Skin epidermis (tissue), 12 donors: ENCODE data around the gene CNTLN.
"Not testable (repeated sequence)": the region's sequence is repeated elsewhere in the genome, so short reads cannot be mapped to it uniquely, and the experiment has no call there.

ENCODE experiments used
- H3K27ac ChIP-seq, 21 experiments: fragments of 200-600 bp; sonication (generic) in 11 of 21; one replicate each; pipeline ENCODE4 v1.5.0; 2020; ENCODE audit warnings: mild to moderate bottlenecking in 3 of 21, inconsistent platforms in 2 of 21, moderate library complexity in 2 of 21
- H3K4me3 ChIP-seq, 7 experiments: fragments of 200-600 bp; sonication (generic) in 2 of 7; one replicate each; pipeline ENCODE4 v1.5.0; 2020; ENCODE audit warnings: inconsistent platforms in 2 of 7, mild to moderate bottlenecking in 2 of 7, moderate library complexity in 1 of 7

CNTLN gene

GRCh38 chr9:17293685-17294084, 158.8 kb downstream of the CNTLN start:
- Histone ChIP-seq H3K4me3 (no peak overlapping the region), H3K27ac (no peak overlapping the region)

- no peak overlapping the region for H3K27ac ChIP-seq
These were observed 160.2 kb downstream of the CNTLN start for GRCh38 chr9:17294822-17295624.

GRCh38 chr9:17315341-17315740, 180.5 kb downstream of the CNTLN start:
- Histone ChIP-seq H3K4me3 (no peak overlapping the region), H3K27ac (no peak overlapping the region)

More at GRCh38 chr9:17294822-17295624, 160.2 kb downstream of the CNTLN start:
- no peak overlapping the region for H3K4me3 ChIP-seq

GRCh38 chr9:17318821-17319320, 184.0 kb downstream of the CNTLN start:
- Histone ChIP-seq H3K4me3 (no peak overlapping the region), H3K27ac (no peak overlapping the region)

- no peak overlapping the region for H3K4me3 ChIP-seq
- H3K27ac ChIP-seq, result no peak overlapping the region
These were observed 185.0 kb downstream of the CNTLN start for GRCh38 chr9:17319864-17320263.

GRCh38 chr9:17322882-17323864, 188.3 kb downstream of the CNTLN start:
- H3K4me3 ChIP-seq, result no peak overlapping the region
- H3K27ac ChIP-seq, result no peak overlapping the region

GRCh38 chr9:17328331-17328730, 193.5 kb downstream of the CNTLN start:
- H3K4me3 ChIP-seq, result no peak overlapping the region
- no peak overlapping the region for H3K27ac ChIP-seq

GRCh38 chr9:17330097-17330496, 195.3 kb downstream of the CNTLN start:
- no peak overlapping the region for H3K4me3 ChIP-seq
- no peak overlapping the region for H3K27ac ChIP-seq

- Histone ChIP-seq H3K27ac (no peak overlapping the region), H3K4me3 (no peak overlapping the region)
These were observed 197.3 kb downstream of the CNTLN start for GRCh38 chr9:17332115-17332514.

- no peak overlapping the region for H3K4me3 ChIP-seq
- no peak overlapping the region for H3K27ac ChIP-seq
These were observed 204.3 kb downstream of the CNTLN start for GRCh38 chr9:17339156-17339555.

GRCh38 chr9:17342696-17343095, 207.9 kb downstream of the CNTLN start:
- H3K4me3 ChIP-seq, result no peak overlapping the region
- no peak overlapping the region for H3K27ac ChIP-seq

GRCh38 chr9:17349831-17350230, 215.0 kb downstream of the CNTLN start:
- no peak overlapping the region for H3K4me3 ChIP-seq

GRCh38 chr9:17354006-17354405, 219.2 kb downstream of the CNTLN start:
- H3K27ac ChIP-seq, H3K4me3 ChIP-seq: not testable (repeated sequence)

More at GRCh38 chr9:17349831-17350230, 215.0 kb downstream of the CNTLN start:
- no peak overlapping the region for H3K27ac ChIP-seq

GRCh38 chr9:17361378-17361777, 226.5 kb downstream of the CNTLN start:
- H3K4me3 ChIP-seq, result no peak overlapping the region
- no peak overlapping the region for H3K27ac ChIP-seq

GRCh38 chr9:17367035-17367434, 232.2 kb downstream of the CNTLN start:
- H3K27ac ChIP-seq, result no peak overlapping the region
- H3K4me3 ChIP-seq, result no peak overlapping the region

- Histone ChIP-seq H3K27ac (no peak overlapping the region), H3K4me3 (no peak overlapping the region)
These were observed 245.5 kb downstream of the CNTLN start for GRCh38 chr9:17380126-17380861.

- Histone ChIP-seq H3K4me3 (no peak overlapping the region), H3K27ac (no peak overlapping the region)
These were observed 252.7 kb downstream of the CNTLN start for GRCh38 chr9:17387565-17387964.

GRCh38 chr9:17389026-17389425, 254.2 kb downstream of the CNTLN start:
- no peak overlapping the region for H3K4me3 ChIP-seq

GRCh38 chr9:17394881-17395510, 260.2 kb downstream of the CNTLN start:
- Histone ChIP-seq H3K4me3 (no peak overlapping the region), H3K27ac (no peak overlapping the region)

More at GRCh38 chr9:17389026-17389425, 254.2 kb downstream of the CNTLN start:
- no peak overlapping the region for H3K27ac ChIP-seq
